HEK293 (cell line): ENCODE data around the gene ABR.

ENCODE experiments used
- GLIS1 ChIP-seq: fragments of 450-650 bp; formaldehyde crosslinking; IDR thresholded peaks from 2 replicates; pipeline ENCODE4 v1.5.1; 2016; ENCODE audit warnings: missing biosample characterization, missing genetic modification characterization
- HOXA7 ChIP-seq: sonication (generic); formaldehyde crosslinking; IDR thresholded peaks from 2 replicates; pipeline ENCODE4 v1.8.1; 2022; ENCODE audit warnings: missing genetic modification reagents, borderline replicate concordance
- HOXC10 ChIP-seq: sonication (generic); formaldehyde crosslinking; IDR thresholded peaks from 2 replicates; pipeline ENCODE4 v1.8.1; 2023; ENCODE audit warnings: mild to moderate bottlenecking, missing genetic modification reagents
- IKZF3 ChIP-seq: fragments of 450-650 bp; IDR thresholded peaks from 2 replicates; pipeline ENCODE4 v1.5.0; 2018; ENCODE audit warnings: missing biosample characterization, mild to moderate bottlenecking, missing genetic modification characterization, moderate library complexity
- KLF16 ChIP-seq: fragments of 450-650 bp; formaldehyde crosslinking; IDR thresholded peaks from 2 replicates; pipeline ENCODE4 v1.5.1; 2017; ENCODE audit warnings: missing biosample characterization, missing genetic modification characterization
- PRDM1 ChIP-seq: fragments of 450-650 bp; formaldehyde crosslinking; IDR thresholded peaks from 2 replicates; pipeline ENCODE4; 2016; ENCODE audit warnings: missing biosample characterization, missing genetic modification characterization
- REPIN1 ChIP-seq: fragments of 450-650 bp; formaldehyde crosslinking; IDR thresholded peaks from 2 replicates; pipeline ENCODE4 v1.5.1; 2017; ENCODE audit warnings: missing biosample characterization, missing genetic modification characterization, low read depth
- SP3 ChIP-seq: fragments of 450-650 bp; formaldehyde crosslinking; IDR thresholded peaks from 2 replicates; pipeline ENCODE4 v1.5.1; 2016; ENCODE audit warnings: missing biosample characterization, missing genetic modification characterization
- TCF7L2 ChIP-seq: IDR thresholded peaks from 2 replicates; pipeline ENCODE4 v1.6.1; 2011; ENCODE audit warnings: low read depth, mild to moderate bottlenecking, inconsistent platforms, low read length, moderate library complexity, borderline replicate concordance
- WT1 ChIP-seq: fragments of 450-650 bp; formaldehyde crosslinking; IDR thresholded peaks from 2 replicates; pipeline ENCODE4 v1.5.1; 2016; ENCODE audit warnings: missing biosample characterization, missing genetic modification characterization
- YY2 ChIP-seq: fragments of 450-650 bp; formaldehyde crosslinking; IDR thresholded peaks from 2 replicates; pipeline ENCODE4 v1.5.1; 2016; ENCODE audit warnings: missing biosample characterization, missing genetic modification characterization
- ZFP37 ChIP-seq: fragments of 450-650 bp; formaldehyde crosslinking; IDR thresholded peaks from 2 replicates; pipeline ENCODE4 v1.5.1; 2016; ENCODE audit warnings: missing biosample characterization, missing genetic modification characterization
- ZIC2 ChIP-seq: fragments of 450-650 bp; formaldehyde crosslinking; IDR thresholded peaks from 2 replicates; pipeline ENCODE4 v1.5.1; 2016; ENCODE audit warnings: missing biosample characterization, missing genetic modification characterization
- ZNF138 ChIP-seq: fragments of 450-650 bp; formaldehyde crosslinking; IDR thresholded peaks from 2 replicates; pipeline ENCODE4 v1.5.1; 2016; ENCODE audit warnings: missing biosample characterization, missing genetic modification characterization, borderline replicate concordance
- ZNF169 ChIP-seq: fragments of 450-650 bp; formaldehyde crosslinking; IDR thresholded peaks from 2 replicates; pipeline ENCODE4 v1.5.1; 2016; ENCODE audit warnings: missing biosample characterization, missing genetic modification characterization
- ZNF266 ChIP-seq: fragments of 450-650 bp; formaldehyde crosslinking; IDR thresholded peaks from 2 replicates; pipeline ENCODE4 v1.5.1; 2016; ENCODE audit warnings: missing biosample characterization, missing genetic modification characterization, low read depth
- ZNF335 ChIP-seq: fragments of 450-650 bp; formaldehyde crosslinking; conservative IDR thresholded peaks from 2 replicates; pipeline ENCODE4 v1.5.1; 2016; ENCODE audit warnings: missing biosample characterization, missing genetic modification characterization
- ZNF341 ChIP-seq: fragments of 450-650 bp; formaldehyde crosslinking; IDR thresholded peaks from 2 replicates; pipeline ENCODE4; 2016; ENCODE audit warnings: low read depth, missing biosample characterization, missing genetic modification characterization
- ZNF366 ChIP-seq: fragments of 450-650 bp; formaldehyde crosslinking; conservative IDR thresholded peaks from 2 replicates; pipeline ENCODE4 v1.5.1; 2016; ENCODE audit warnings: missing biosample characterization, missing genetic modification characterization
- ZNF37A ChIP-seq: fragments of 450-650 bp; IDR thresholded peaks from 2 replicates; pipeline ENCODE4 v1.5.1; 2018; ENCODE audit warnings: missing biosample characterization, missing genetic modification characterization
- ZNF48 ChIP-seq: fragments of 450-650 bp; formaldehyde crosslinking; IDR thresholded peaks from 2 replicates; pipeline ENCODE4 v1.5.1; 2016; ENCODE audit warnings: missing biosample characterization, missing genetic modification characterization
- ZNF501 ChIP-seq: fragments of 450-650 bp; formaldehyde crosslinking; IDR thresholded peaks from 2 replicates; pipeline ENCODE4 v1.5.1; 2016; ENCODE audit warnings: missing biosample characterization, missing genetic modification characterization
- ZNF548 ChIP-seq: fragments of 450-650 bp; formaldehyde crosslinking; IDR thresholded peaks from 2 replicates; pipeline ENCODE4 v1.5.1; 2016; ENCODE audit warnings: missing biosample characterization, missing genetic modification characterization
- ZNF621 ChIP-seq: fragments of 450-650 bp; formaldehyde crosslinking; IDR thresholded peaks from 2 replicates; pipeline ENCODE4 v1.5.1; 2017; ENCODE audit warnings: missing biosample characterization, missing genetic modification characterization
- ZSCAN16 ChIP-seq: fragments of 450-650 bp; formaldehyde crosslinking; IDR thresholded peaks from 2 replicates; pipeline ENCODE4 v1.5.1; 2016; ENCODE audit warnings: missing biosample characterization, missing genetic modification characterization
- ZSCAN30 ChIP-seq: fragments of 450-650 bp; IDR thresholded peaks from 2 replicates; pipeline ENCODE4 v1.5.1; 2018; ENCODE audit warnings: missing biosample characterization, mild to moderate bottlenecking, missing genetic modification characterization, moderate library complexity
- TF ChIP-seq, protein P1 (sequence below): fragments of 450-650 bp; formaldehyde crosslinking; IDR thresholded peaks from 2 replicates; pipeline ENCODE4 v1.5.1; 2016; ENCODE audit warnings: missing biosample characterization, missing genetic modification characterization, borderline replicate concordance
- TF ChIP-seq, protein P2 (sequence below): fragments of 450-650 bp; formaldehyde crosslinking; IDR thresholded peaks from 2 replicates; pipeline ENCODE4 v1.5.1; 2016; ENCODE audit warnings: missing biosample characterization, missing genetic modification characterization
- TF ChIP-seq, protein P3 (sequence below): fragments of 450-650 bp; formaldehyde crosslinking; conservative IDR thresholded peaks from 2 replicates; pipeline ENCODE4 v1.5.1; 2016; ENCODE audit warnings: low read depth, missing biosample characterization, missing genetic modification characterization
- TF ChIP-seq, protein P4 (sequence below): fragments of 450-650 bp; formaldehyde crosslinking; IDR thresholded peaks from 2 replicates; pipeline ENCODE4 v1.5.1; 2016; ENCODE audit warnings: missing biosample characterization, missing genetic modification characterization, low read depth

ABR gene

DNA sequence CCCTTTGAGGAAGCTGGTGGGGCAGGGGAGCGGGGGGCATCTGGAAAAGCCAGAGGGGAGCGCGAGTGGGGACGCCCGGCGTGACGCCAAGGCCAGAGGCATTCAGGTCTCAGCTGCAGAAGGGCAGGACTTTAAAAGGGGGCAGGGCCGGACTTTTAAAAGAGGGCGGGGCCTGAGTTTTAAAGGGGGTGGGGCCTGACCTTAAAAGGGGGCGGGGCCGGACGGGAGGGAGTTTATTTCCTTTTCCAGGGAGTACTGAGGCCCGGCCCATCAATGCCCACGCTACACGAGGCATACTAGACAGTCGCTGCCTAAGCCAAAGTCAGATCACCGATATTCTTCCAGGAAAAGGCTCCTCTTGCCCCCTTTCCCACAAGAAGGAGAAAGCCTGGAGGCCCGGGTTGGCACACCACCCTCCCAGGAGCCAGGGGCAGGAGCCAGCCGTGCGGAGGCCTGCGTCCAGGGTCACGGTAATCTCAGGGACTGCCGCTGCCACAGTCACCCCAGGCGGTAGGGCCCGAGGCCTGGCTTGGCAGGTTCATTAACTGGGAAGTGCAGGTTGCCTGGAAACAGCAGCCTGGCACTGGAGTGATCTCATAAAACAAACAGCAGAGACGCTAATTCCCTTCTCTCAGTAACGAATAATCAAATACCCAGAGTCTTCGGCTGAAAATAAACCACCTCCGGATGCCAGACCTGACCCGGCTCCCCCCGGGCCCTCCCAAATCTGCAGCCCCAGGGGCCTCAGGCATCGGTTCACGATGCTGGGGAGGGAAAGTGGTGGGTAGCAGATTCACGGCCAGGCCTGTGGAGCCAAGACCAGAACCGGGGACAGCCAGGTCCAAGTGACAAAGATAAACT lies 92.2 kb downstream of the ABR start (continued):
- TF ChIP-seq, protein P1, sequence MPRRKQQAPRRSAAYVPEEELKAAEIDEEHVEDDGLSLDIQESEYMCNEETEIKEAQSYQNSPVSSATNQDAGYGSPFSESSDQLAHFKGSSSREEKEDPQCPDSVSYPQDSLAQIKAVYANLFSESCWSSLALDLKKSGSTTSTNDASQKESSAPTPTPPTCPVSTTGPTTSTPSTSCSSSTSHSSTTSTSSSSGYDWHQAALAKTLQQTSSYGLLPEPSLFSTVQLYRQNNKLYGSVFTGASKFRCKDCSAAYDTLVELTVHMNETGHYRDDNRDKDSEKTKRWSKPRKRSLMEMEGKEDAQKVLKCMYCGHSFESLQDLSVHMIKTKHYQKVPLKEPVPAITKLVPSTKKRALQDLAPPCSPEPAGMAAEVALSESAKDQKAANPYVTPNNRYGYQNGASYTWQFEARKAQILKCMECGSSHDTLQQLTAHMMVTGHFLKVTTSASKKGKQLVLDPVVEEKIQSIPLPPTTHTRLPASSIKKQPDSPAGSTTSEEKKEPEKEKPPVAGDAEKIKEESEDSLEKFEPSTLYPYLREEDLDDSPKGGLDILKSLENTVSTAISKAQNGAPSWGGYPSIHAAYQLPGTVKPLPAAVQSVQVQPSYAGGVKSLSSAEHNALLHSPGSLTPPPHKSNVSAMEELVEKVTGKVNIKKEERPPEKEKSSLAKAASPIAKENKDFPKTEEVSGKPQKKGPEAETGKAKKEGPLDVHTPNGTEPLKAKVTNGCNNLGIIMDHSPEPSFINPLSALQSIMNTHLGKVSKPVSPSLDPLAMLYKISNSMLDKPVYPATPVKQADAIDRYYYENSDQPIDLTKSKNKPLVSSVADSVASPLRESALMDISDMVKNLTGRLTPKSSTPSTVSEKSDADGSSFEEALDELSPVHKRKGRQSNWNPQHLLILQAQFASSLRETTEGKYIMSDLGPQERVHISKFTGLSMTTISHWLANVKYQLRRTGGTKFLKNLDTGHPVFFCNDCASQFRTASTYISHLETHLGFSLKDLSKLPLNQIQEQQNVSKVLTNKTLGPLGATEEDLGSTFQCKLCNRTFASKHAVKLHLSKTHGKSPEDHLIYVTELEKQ = peak; percentile 74; the same call in 1 of the 2 replicates
- TF ChIP-seq HOXC10 (no peak), WT1 (tag by site-specific recombination) (peak; percentile 45; the same call in 1 of the 2 replicates), ZNF138 (no peak), PRDM1 (no peak), IKZF3 (tag by site-specific recombination) (peak; percentile 96), ZNF335 (peak; percentile 83), GLIS1 (peak; percentile 52), ZNF37A (tag by site-specific recombination) (no peak), ZFP37 (no peak), YY2 (tag by site-specific recombination) (no peak), ZIC2 (tag by site-specific recombination) (peak; percentile 42), REPIN1 (no peak), ZNF266 (tag by site-specific recombination) (no peak), TCF7L2 (no peak), ZSCAN30 (tag by site-specific recombination) (0 out of 2 replicates have a peak, but pooled peaks have one; percentile 36), ZSCAN16 (tag by site-specific recombination) (no peak), SP3 (peak; percentile 67), ZNF366 (tag by site-specific recombination) (peak; percentile 67), ZNF501 (peak; percentile 61; the same call in 1 of the 2 replicates), ZNF48 (no peak), ZNF621 (tag by site-specific recombination) (no peak), ZNF548 (tag by site-specific recombination) (no peak), KLF16 (tag by site-specific recombination) (peak; percentile 28; the same call in 1 of the 2 replicates), HOXA7 (CRISPR knock-in tag) (no peak), ZNF169 (tag by site-specific recombination) (no peak), ZNF341 (tag by site-specific recombination) (peak; percentile 60; the same call in 1 of the 2 replicates)
- TF ChIP-seq, protein P2, sequence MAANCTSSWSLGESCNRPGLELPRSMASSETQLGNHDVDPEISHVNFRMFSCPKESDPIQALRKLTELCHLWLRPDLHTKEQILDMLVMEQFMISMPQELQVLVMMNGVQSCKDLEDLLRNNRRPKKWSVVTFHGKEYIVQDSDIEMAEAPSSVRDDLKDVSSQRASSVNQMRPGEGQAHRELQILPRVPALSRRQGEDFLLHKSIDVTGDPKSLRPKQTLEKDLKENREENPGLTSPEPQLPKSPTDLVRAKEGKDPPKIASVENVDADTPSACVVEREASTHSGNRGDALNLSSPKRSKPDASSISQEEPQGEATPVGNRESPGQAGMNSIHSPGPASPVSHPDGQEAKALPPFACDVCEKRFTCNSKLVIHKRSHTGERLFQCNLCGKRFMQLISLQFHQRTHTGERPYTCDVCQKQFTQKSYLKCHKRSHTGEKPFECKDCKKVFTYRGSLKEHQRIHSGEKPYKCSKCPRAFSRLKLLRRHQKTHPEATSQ = peak; percentile 43; the same call in 1 of the 2 replicates
- TF ChIP-seq, protein P3, sequence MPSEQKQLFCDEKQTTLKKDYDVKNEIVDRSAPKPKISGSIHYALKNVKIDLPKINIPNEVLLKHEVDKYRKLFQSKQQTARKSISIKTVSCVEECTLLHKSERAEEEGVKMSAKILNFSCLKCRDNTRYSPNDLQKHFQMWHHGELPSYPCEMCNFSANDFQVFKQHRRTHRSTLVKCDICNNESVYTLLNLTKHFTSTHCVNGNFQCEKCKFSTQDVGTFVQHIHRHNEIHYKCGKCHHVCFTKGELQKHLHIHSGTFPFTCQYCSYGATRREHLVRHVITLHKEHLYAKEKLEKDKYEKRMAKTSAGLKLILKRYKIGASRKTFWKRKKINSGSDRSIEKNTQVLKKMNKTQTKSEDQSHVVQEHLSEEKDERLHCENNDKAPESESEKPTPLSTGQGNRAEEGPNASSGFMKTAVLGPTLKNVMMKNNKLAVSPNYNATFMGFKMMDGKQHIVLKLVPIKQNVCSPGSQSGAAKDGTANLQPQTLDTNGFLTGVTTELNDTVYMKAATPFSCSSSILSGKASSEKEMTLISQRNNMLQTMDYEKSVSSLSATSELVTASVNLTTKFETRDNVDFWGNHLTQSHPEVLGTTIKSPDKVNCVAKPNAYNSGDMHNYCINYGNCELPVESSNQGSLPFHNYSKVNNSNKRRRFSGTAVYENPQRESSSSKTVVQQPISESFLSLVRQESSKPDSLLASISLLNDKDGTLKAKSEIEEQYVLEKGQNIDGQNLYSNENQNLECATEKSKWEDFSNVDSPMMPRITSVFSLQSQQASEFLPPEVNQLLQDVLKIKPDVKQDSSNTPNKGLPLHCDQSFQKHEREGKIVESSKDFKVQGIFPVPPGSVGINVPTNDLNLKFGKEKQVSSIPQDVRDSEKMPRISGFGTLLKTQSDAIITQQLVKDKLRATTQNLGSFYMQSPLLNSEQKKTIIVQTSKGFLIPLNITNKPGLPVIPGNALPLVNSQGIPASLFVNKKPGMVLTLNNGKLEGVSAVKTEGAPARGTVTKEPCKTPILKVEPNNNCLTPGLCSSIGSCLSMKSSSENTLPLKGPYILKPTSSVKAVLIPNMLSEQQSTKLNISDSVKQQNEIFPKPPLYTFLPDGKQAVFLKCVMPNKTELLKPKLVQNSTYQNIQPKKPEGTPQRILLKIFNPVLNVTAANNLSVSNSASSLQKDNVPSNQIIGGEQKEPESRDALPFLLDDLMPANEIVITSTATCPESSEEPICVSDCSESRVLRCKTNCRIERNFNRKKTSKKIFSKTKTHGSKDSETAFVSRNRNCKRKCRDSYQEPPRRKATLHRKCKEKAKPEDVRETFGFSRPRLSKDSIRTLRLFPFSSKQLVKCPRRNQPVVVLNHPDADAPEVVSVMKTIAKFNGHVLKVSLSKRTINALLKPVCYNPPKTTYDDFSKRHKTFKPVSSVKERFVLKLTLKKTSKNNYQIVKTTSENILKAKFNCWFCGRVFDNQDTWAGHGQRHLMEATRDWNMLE (tag by site-specific recombination) = no peak
- TF ChIP-seq, protein P4, sequence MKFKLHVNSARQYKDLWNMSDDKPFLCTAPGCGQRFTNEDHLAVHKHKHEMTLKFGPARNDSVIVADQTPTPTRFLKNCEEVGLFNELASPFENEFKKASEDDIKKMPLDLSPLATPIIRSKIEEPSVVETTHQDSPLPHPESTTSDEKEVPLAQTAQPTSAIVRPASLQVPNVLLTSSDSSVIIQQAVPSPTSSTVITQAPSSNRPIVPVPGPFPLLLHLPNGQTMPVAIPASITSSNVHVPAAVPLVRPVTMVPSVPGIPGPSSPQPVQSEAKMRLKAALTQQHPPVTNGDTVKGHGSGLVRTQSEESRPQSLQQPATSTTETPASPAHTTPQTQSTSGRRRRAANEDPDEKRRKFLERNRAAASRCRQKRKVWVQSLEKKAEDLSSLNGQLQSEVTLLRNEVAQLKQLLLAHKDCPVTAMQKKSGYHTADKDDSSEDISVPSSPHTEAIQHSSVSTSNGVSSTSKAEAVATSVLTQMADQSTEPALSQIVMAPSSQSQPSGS (tag by site-specific recombination) = 0 out of 2 replicates have a peak, but pooled peaks have one; percentile 33
